ENCODE data around the gene RGL2.
"Not testable (repeated sequence)": the region's sequence is repeated elsewhere in the genome, so short reads cannot be mapped to it uniquely, and the experiment has no call there.

RGL2 gene

DNA sequence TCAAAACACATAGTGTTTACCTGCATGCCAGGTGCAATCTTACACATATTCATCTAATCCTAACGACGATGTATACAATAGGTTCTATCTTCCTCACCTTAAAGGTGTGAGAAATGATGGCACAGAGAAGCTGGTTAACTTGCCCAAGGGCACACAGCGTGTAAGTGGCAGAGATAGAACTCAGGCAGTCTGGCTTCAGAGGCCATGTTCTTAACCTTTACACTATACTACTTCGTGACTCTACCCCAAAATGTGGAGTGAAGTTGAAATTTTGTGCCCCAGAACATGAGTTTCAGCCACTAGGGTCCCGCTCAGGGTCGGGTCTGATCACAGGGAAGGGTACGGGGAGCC lies 27.6 kb downstream of the RGL2 start:
- Histone ChIP-seq H3K9me2 (replicated peaks; ENCODE audit: low read depth, low read length) (no peaks in the 10 kb centered on the region), H3K4me1 (ENCODE audit: insufficient read depth, low read length, poor library complexity, severe bottlenecking) (peaks cover 47% of the 10 kb centered on the region), H3K27me3 (ENCODE audit: insufficient read depth, low read length, poor library complexity, severe bottlenecking) (peaks cover 6% of the 10 kb centered on the region), H3K4me2 (ENCODE audit: low read depth, low read length, poor library complexity, severe bottlenecking) (peak overlapping the region; percentile 79), H2AFZ (ENCODE audit: low read length) (peak overlapping the region; percentile 96), H3K36me3 (ENCODE audit: insufficient read depth, low read length) (peaks cover 37% of the 10 kb centered on the region), H3K4me3 (ENCODE audit: low read length, poor library complexity, severe bottlenecking) (peak overlapping the region; percentile 95), H4K20me1 (ENCODE audit: insufficient read depth, low read length, poor library complexity, severe bottlenecking) (peaks cover 39% of the 10 kb centered on the region), H3K79me2 (ENCODE audit: insufficient read depth, low read length) (peaks cover 71% of the 10 kb centered on the region), H3K9ac (ENCODE audit: low read depth, low read length, poor library complexity, severe bottlenecking) (peak overlapping the region; percentile 94), H3K9me3 (ENCODE audit: insufficient read depth, low read depth, low read length) (no peaks in the 10 kb centered on the region), H3F3A (ENCODE audit: low read depth) (no peaks in the 10 kb centered on the region)
- TF ChIP-seq, protein P1, sequence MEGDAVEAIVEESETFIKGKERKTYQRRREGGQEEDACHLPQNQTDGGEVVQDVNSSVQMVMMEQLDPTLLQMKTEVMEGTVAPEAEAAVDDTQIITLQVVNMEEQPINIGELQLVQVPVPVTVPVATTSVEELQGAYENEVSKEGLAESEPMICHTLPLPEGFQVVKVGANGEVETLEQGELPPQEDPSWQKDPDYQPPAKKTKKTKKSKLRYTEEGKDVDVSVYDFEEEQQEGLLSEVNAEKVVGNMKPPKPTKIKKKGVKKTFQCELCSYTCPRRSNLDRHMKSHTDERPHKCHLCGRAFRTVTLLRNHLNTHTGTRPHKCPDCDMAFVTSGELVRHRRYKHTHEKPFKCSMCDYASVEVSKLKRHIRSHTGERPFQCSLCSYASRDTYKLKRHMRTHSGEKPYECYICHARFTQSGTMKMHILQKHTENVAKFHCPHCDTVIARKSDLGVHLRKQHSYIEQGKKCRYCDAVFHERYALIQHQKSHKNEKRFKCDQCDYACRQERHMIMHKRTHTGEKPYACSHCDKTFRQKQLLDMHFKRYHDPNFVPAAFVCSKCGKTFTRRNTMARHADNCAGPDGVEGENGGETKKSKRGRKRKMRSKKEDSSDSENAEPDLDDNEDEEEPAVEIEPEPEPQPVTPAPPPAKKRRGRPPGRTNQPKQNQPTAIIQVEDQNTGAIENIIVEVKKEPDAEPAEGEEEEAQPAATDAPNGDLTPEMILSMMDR (conservative IDR thresholded peaks at IDR 0.05; ENCODE audit: low read length) = no peak
- no peak for TF ChIP-seq EZH2phosphoT487 (IDR thresholded peaks at IDR 0.05; ENCODE audit: borderline replicate concordance)

DNA sequence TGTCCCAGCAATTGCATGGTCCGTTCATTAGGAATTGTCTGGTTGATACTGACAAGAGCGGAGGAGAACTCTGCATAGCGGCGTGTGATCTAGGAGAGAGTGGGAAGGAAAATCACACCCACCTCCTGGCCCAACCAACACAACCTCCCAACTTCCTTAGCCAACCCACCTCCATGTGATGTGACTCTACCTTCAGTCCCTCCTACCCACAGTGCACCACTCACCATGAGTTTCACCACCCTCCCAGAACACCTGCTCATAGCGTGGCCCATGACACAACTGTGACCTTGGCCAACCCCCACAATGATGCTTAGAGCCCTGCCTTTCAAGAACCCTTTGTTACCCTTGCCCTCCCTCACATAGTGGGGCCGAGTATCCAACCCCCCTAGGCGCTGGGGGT lies 34.7 kb downstream of the RGL2 start:
- Histone ChIP-seq H2AFZ (ENCODE audit: low read length) (no peak overlapping the region), H3K9me3 (ENCODE audit: insufficient read depth, low read depth, low read length) (no peaks in the 10 kb centered on the region), H3K9me2 (replicated peaks; ENCODE audit: low read depth, low read length) (no peaks in the 10 kb centered on the region), H3F3A (ENCODE audit: low read depth) (no peaks in the 10 kb centered on the region), H3K4me3 (ENCODE audit: low read length, poor library complexity, severe bottlenecking) (no peak overlapping the region), H3K4me1 (ENCODE audit: insufficient read depth, low read length, poor library complexity, severe bottlenecking) (no peaks in the 10 kb centered on the region), H3K36me3 (ENCODE audit: insufficient read depth, low read length) (peaks cover 23% of the 10 kb centered on the region; the same call in 1 of the 2 replicates), H3K9ac (ENCODE audit: low read depth, low read length, poor library complexity, severe bottlenecking) (no peak overlapping the region), H3K4me2 (ENCODE audit: low read depth, low read length, poor library complexity, severe bottlenecking) (no peak overlapping the region), H3K27me3 (ENCODE audit: insufficient read depth, low read length, poor library complexity, severe bottlenecking) (no peaks in the 10 kb centered on the region), H4K20me1 (ENCODE audit: insufficient read depth, low read length, poor library complexity, severe bottlenecking) (no peaks in the 10 kb centered on the region), H3K79me2 (ENCODE audit: insufficient read depth, low read length) (peaks cover 5% of the 10 kb centered on the region)
- no peak for TF ChIP-seq EZH2phosphoT487 (IDR thresholded peaks at IDR 0.05; ENCODE audit: borderline replicate concordance)
- TF ChIP-seq, protein P1 (conservative IDR thresholded peaks at IDR 0.05; ENCODE audit: low read length) = no peak

DNA sequence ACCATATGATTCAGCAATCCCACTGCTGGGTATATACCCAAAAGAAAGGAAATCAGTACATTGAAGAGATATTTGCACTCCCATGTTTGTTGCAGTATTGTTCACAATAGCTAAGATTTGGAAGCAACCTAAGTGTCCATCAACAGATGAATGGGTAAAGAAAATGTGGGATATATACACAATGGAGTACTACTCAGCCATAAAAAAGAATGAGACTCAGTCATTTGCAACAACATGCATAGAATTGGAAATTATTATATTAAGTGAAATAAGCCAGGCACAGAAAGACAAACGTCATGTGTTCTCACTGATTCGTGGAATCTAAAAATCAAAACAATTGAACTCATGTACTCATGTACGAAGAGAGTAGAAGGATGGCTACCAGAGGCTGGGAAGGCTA lies 36.3 kb downstream of the RGL2 start:
- not testable (repeated sequence) for H3K9ac ChIP-seq (ENCODE audit: low read depth, low read length, poor library complexity, severe bottlenecking); H3K4me1 ChIP-seq (ENCODE audit: insufficient read depth, low read length, poor library complexity, severe bottlenecking); H4K20me1 ChIP-seq (ENCODE audit: insufficient read depth, low read length, poor library complexity, severe bottlenecking); H3F3A ChIP-seq (ENCODE audit: low read depth); H3K27me3 ChIP-seq (ENCODE audit: insufficient read depth, low read length, poor library complexity, severe bottlenecking); H3K79me2 ChIP-seq (ENCODE audit: insufficient read depth, low read length); H3K4me2 ChIP-seq (ENCODE audit: low read depth, low read length, poor library complexity, severe bottlenecking); H3K4me3 ChIP-seq (ENCODE audit: low read length, poor library complexity, severe bottlenecking); H2AFZ ChIP-seq (ENCODE audit: low read length); H3K9me2 ChIP-seq (replicated peaks; ENCODE audit: low read depth, low read length); H3K9me3 ChIP-seq (ENCODE audit: insufficient read depth, low read depth, low read length)
- peaks cover 13% of the 10 kb centered on the region; the same call in 1 of the 2 replicates for H3K36me3 ChIP-seq (ENCODE audit: insufficient read depth, low read length)

DNA sequence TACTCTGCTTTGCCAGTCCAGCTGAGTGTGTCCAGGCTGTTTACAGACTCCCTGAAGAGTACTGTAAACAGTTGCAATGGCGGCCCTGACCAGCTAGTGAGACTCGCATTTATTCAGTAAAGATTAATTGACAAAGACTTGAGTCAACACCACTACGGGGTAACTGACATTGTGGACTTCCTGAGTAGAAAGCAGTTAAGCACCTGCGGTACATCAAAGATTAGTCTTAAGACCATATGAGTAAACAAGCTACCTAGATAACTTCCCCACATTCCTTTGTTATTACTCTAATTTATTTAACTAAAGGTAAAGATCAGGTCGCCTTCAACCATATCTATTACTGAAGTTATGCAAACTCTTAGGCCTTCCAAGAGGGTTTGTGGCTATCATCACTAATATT lies 39.7 kb downstream of the RGL2 start:
- no peaks in the 10 kb centered on the region for H3K27me3 ChIP-seq (ENCODE audit: insufficient read depth, low read length, poor library complexity, severe bottlenecking)
- H3K4me1 ChIP-seq (ENCODE audit: insufficient read depth, low read length, poor library complexity, severe bottlenecking) = no peaks in the 10 kb centered on the region
- no peak overlapping the region for H3K4me2 ChIP-seq (ENCODE audit: low read depth, low read length, poor library complexity, severe bottlenecking)
- peaks cover 4% of the 10 kb centered on the region; the same call in 1 of the 2 replicates for H3K36me3 ChIP-seq (ENCODE audit: insufficient read depth, low read length)
- no peak overlapping the region for H2AFZ ChIP-seq (ENCODE audit: low read length)
- no peaks in the 10 kb centered on the region for H3K79me2 ChIP-seq (ENCODE audit: insufficient read depth, low read length)
- no peak overlapping the region for H3K9ac ChIP-seq (ENCODE audit: low read depth, low read length, poor library complexity, severe bottlenecking)
- H3F3A ChIP-seq (ENCODE audit: low read depth) = 0 out of 2 replicates have a peak, but pooled peaks cover 2% of the 10 kb centered on the region
- H3K9me3 ChIP-seq (ENCODE audit: insufficient read depth, low read depth, low read length) = no peaks in the 10 kb centered on the region
- TF ChIP-seq EZH2phosphoT487 (IDR thresholded peaks at IDR 0.05; ENCODE audit: borderline replicate concordance) = no peak
- TF ChIP-seq, protein P1 (conservative IDR thresholded peaks at IDR 0.05; ENCODE audit: low read length) = no peak
- H4K20me1 ChIP-seq (ENCODE audit: insufficient read depth, low read length, poor library complexity, severe bottlenecking) = no peaks in the 10 kb centered on the region
- H3K9me2 ChIP-seq (replicated peaks; ENCODE audit: low read depth, low read length) = no peaks in the 10 kb centered on the region
- H3K4me3 ChIP-seq (ENCODE audit: low read length, poor library complexity, severe bottlenecking) = no peak overlapping the region

All from Loucy (cell line).